GM21723 (cell line): ENCODE results near the gene JAM3.
A peak's percentile ranks its signal among the peaks of the same experiment; 100 is the strongest.
"Not testable (repeated sequence)": the region's sequence is repeated elsewhere in the genome, so short reads cannot be mapped to it uniquely, and the experiment has no call there.

ENCODE experiments used
- ATAC-seq: cut with Tn5 transposase; IDR thresholded peaks from one replicate; pipeline ENCODE4 v1.9.1; 2021; ENCODE audit warnings: mild to moderate bottlenecking, moderate library complexity; ENCODE audit not compliant: unreplicated experiment

The JAM3 gene

GRCh38 chr11:134098566-134099184 lies 29.8 kb downstream of the JAM3 start:
- ATAC-seq = no peak

- ATAC-seq = no peak
These were observed 31.3 kb downstream of the JAM3 start for GRCh38 chr11:134100171-134100570.

GRCh38 chr11:134101282-134101681 lies 32.4 kb downstream of the JAM3 start:
- no peak for ATAC-seq

- no peak for ATAC-seq
These were observed 41.5 kb downstream of the JAM3 start for GRCh38 chr11:134110252-134110815.

GRCh38 chr11:134113787-134114186 lies 44.9 kb downstream of the JAM3 start:
- not testable (repeated sequence) for ATAC-seq

GRCh38 chr11:134116210-134116609 lies 47.3 kb downstream of the JAM3 start:
- no peak for ATAC-seq

- ATAC-seq = no peak
These were observed 49.1 kb downstream of the JAM3 start for GRCh38 chr11:134118006-134118405.

- no peak for ATAC-seq
These were observed 50.2 kb downstream of the JAM3 start for GRCh38 chr11:134119094-134119493.

- no peak for ATAC-seq
These were observed 51.4 kb downstream of the JAM3 start for GRCh38 chr11:134120143-134120850.

GRCh38 chr11:134120921-134121526 lies 52.2 kb downstream of the JAM3 start:
- no peak for ATAC-seq

- no peak for ATAC-seq
These were observed 56.0 kb downstream of the JAM3 start for GRCh38 chr11:134124660-134125451.

GRCh38 chr11:134125507-134125906 lies 56.6 kb downstream of the JAM3 start:
- ATAC-seq = no peak

- ATAC-seq = no peak
These were observed 57.4 kb downstream of the JAM3 start for GRCh38 chr11:134126217-134126822.

- ATAC-seq = no peak
These were observed 62.9 kb downstream of the JAM3 start for GRCh38 chr11:134131628-134132244.

- no peak for ATAC-seq
These were observed 63.9 kb downstream of the JAM3 start for GRCh38 chr11:134132808-134133207.

GRCh38 chr11:134134167-134134566 lies 65.3 kb downstream of the JAM3 start:
- no peak for ATAC-seq

GRCh38 chr11:134138376-134138775 lies 69.5 kb downstream of the JAM3 start:
- no peak for ATAC-seq

- no peak for ATAC-seq
These were observed 70.5 kb downstream of the JAM3 start for GRCh38 chr11:134139303-134139872.

GRCh38 chr11:134139873-134140331 lies 71.0 kb downstream of the JAM3 start:
- peak; percentile 71 for ATAC-seq
